H1 (cell line): ENCODE results near the gene ZBTB20. TPM values are rescaled to one million over a fixed set of nuclear protein-coding genes. Genes with fewer than 3 reads are reported as not detected.

Source experiments
- CTCF ChIA-PET: fragments of 300-600 bp; sonication (Branson Sonifier 250); formaldehyde crosslinking; loops from one replicate; lab custom pipeline; 2021; ENCODE audit not compliant: partially characterized antibody; lab: Charles Lee
- POLR2A ChIA-PET: fragments of 300-600 bp; sonication (Branson Sonifier 250); formaldehyde crosslinking; loops from one replicate; lab custom pipeline; 2021; ENCODE audit warnings: inconsistent platforms; ENCODE audit not compliant: partially characterized antibody; lab: Charles Lee
- DNase-seq, 2 experiments: peaks; one replicate each; pipeline versions ENCODE4 v3.0.0 to v3.0.0-alpha.2; 2010 to 2022; ENCODE audit warnings: low spot score in 2 of 2, low read depth in 1 of 2, mixed read lengths in 1 of 2
- FAIRE-seq: peaks from 2 replicates; lab custom pipeline; 2011; peaks lifted over from hg19 to GRCh38; lab: Jason Lieb, UNC
- H2AFZ ChIP-seq: 2 replicates; pipeline ENCODE4 v1.8.1; 2012; ENCODE audit warnings: low read length, inconsistent platforms
- H2AK5ac ChIP-seq: 2 replicates; pipeline ENCODE4 v1.6.1; 2013; ENCODE audit warnings: low read depth, low read length
- H2BK120ac ChIP-seq: replicated peaks from 2 replicates; pipeline ENCODE3; 2013; ENCODE audit warnings: low read depth, low read length, inconsistent platforms
- H2BK12ac ChIP-seq: 2 replicates; pipeline ENCODE4 v1.6.1; 2013; ENCODE audit warnings: low read depth, low read length
- H2BK15ac ChIP-seq: 2 replicates; pipeline ENCODE4 v1.6.1; 2013; ENCODE audit warnings: low read length
- H2BK20ac ChIP-seq: 2 replicates; pipeline ENCODE4 v1.6.1; 2013; ENCODE audit warnings: low read length
- H2BK5ac ChIP-seq: 2 replicates; pipeline ENCODE4 v1.6.1; 2013; ENCODE audit warnings: low read depth, low read length
- H3K14ac ChIP-seq: 2 replicates; pipeline ENCODE4 v1.6.1; 2013; ENCODE audit warnings: inconsistent platforms; ENCODE audit not compliant: insufficient read length
- H3K18ac ChIP-seq: 2 replicates; pipeline ENCODE4 v1.6.1; 2013; ENCODE audit warnings: low read length; ENCODE audit errors: extremely low read depth
- H3K23ac ChIP-seq: 2 replicates; pipeline ENCODE4 v1.6.1; 2013; ENCODE audit warnings: inconsistent platforms; ENCODE audit not compliant: insufficient read length
- H3K23me2 ChIP-seq: 2 replicates; pipeline ENCODE4 v1.6.1; 2013; ENCODE audit warnings: low read depth, low read length
- H3K27ac ChIP-seq: 2 replicates; pipeline ENCODE4 v1.6.1; 2011; ENCODE audit warnings: low read depth, low read length, inconsistent platforms
- H3K27me3 ChIP-seq, 4 experiments: replicated peaks in 1 of 4; 1 replicate in 1 of 4; 2 replicates in 3 of 4; pipeline versions ENCODE4 v1.6.1 to v1.8.1; 2011 to 2013; ENCODE audit warnings: low read length in 3 of 4, mild to moderate bottlenecking in 3 of 4, inconsistent platforms in 2 of 4, mixed read lengths in 2 of 4, moderate library complexity in 1 of 4; ENCODE audit not compliant: control insufficient read depth in 3 of 4, insufficient read depth in 3 of 4; ENCODE audit errors: extremely low read depth in 1 of 4
- H3K36me3 ChIP-seq, 4 experiments: 2 replicates each; pipeline versions ENCODE4 v1.6.1 to v1.8.1; 2011 to 2013; ENCODE audit warnings: mild to moderate bottlenecking in 4 of 4, low read length in 3 of 4, moderate library complexity in 2 of 4, control low read depth in 1 of 4, inconsistent platforms in 1 of 4; ENCODE audit not compliant: insufficient read depth in 4 of 4, control insufficient read depth in 2 of 4
- H3K4ac ChIP-seq: replicated peaks from 2 replicates; pipeline ENCODE3; 2013; ENCODE audit warnings: low read length, low read depth, mixed read lengths, inconsistent platforms; ENCODE audit not compliant: insufficient read length
- H3K4me1 ChIP-seq, 4 experiments: replicated peaks in 1 of 4; 1 replicate in 1 of 4; 2 replicates in 3 of 4; pipeline versions ENCODE4 v1.6.1 to v1.8.1; 2011 to 2013; ENCODE audit warnings: low read length in 3 of 4, inconsistent platforms in 2 of 4, mixed read lengths in 1 of 4; ENCODE audit not compliant: insufficient read depth in 4 of 4, control insufficient read depth in 3 of 4
- H3K4me2 ChIP-seq, 2 experiments: 2 replicates each; pipeline versions ENCODE4 v1.6.1 to v1.8.1; 2011 to 2013; ENCODE audit warnings: low read depth in 2 of 2, low read length in 2 of 2, control low read depth in 1 of 2, inconsistent platforms in 1 of 2, mild to moderate bottlenecking in 1 of 2; ENCODE audit not compliant: insufficient read depth in 1 of 2
- H3K4me3 ChIP-seq, 4 experiments: fragments of 200-600, 300-600 bp in 1 of 4; sonication (generic), shearing (Covaris generic), sonication (Bioruptor Twin) in 1 of 4; 2 replicates each; pipeline versions ENCODE4 v1.5.1 to v1.8.1; 2011 to 2016; ENCODE audit warnings: low read length in 4 of 4, low read depth in 3 of 4, control low read depth in 2 of 4, inconsistent platforms in 2 of 4, mild to moderate bottlenecking in 2 of 4, mixed read lengths in 1 of 4, moderate library complexity in 1 of 4; ENCODE audit not compliant: insufficient read depth in 2 of 4; ENCODE audit errors: extremely low read depth in 1 of 4
- H3K56ac ChIP-seq: replicated peaks from 2 replicates; pipeline ENCODE3; 2013; ENCODE audit warnings: low read depth, mild to moderate bottlenecking, mixed read lengths, low read length, inconsistent platforms; ENCODE audit not compliant: insufficient read length
- H3K79me1 ChIP-seq: 2 replicates; pipeline ENCODE4 v1.6.1; 2013; ENCODE audit warnings: low read depth, low read length, control low read depth
- H3K79me2 ChIP-seq, 2 experiments: 2 replicates each; pipeline versions ENCODE4 v1.6.1 to v1.8.1; 2012 to 2013; ENCODE audit warnings: low read length in 2 of 2, mild to moderate bottlenecking in 2 of 2, inconsistent platforms in 1 of 2; ENCODE audit not compliant: insufficient read depth in 2 of 2, control insufficient read depth in 1 of 2
- H3K9ac ChIP-seq, 4 experiments: replicated peaks in 1 of 4; 1 replicate in 1 of 4; 2 replicates in 3 of 4; pipeline versions ENCODE4 v1.6.1 to v1.8.1; 2011 to 2013; ENCODE audit warnings: low read depth in 3 of 4, low read length in 3 of 4, control low read depth in 2 of 4, mild to moderate bottlenecking in 2 of 4, moderate library complexity in 2 of 4, inconsistent platforms in 1 of 4; ENCODE audit errors: extremely low read depth in 1 of 4
- H3K9me3 ChIP-seq, 2 experiments: 2 replicates each; pipeline versions ENCODE4 v1.6.1 to v1.8.1; 2012 to 2013; ENCODE audit warnings: mild to moderate bottlenecking in 2 of 2, moderate library complexity in 2 of 2, control low read depth in 1 of 2, inconsistent platforms in 1 of 2, low read depth in 1 of 2, low read length in 1 of 2, mixed read lengths in 1 of 2; ENCODE audit not compliant: insufficient read depth in 2 of 2
- H4K20me1 ChIP-seq, 2 experiments: replicated peaks in 1 of 2; 2 replicates each; pipeline versions ENCODE3 to v1.8.1; 2011 to 2013; ENCODE audit warnings: inconsistent platforms in 2 of 2, low read length in 2 of 2, mild to moderate bottlenecking in 1 of 2; ENCODE audit not compliant: insufficient read depth in 2 of 2, control insufficient read depth in 1 of 2
- H4K5ac ChIP-seq: 2 replicates; pipeline ENCODE4 v1.6.1; 2013; ENCODE audit warnings: low read length, low read depth, mixed read lengths, inconsistent platforms; ENCODE audit not compliant: insufficient read length
- H4K8ac ChIP-seq: 2 replicates; pipeline ENCODE4 v1.8.0; 2013; ENCODE audit warnings: mild to moderate bottlenecking, moderate library complexity, low read length, inconsistent platforms; ENCODE audit not compliant: insufficient read depth; ENCODE audit errors: extremely low read depth
- H4K91ac ChIP-seq: replicated peaks from 2 replicates; pipeline ENCODE3; 2013; ENCODE audit warnings: low read length, mixed read lengths, inconsistent platforms; ENCODE audit not compliant: insufficient read length
- CHD1 ChIP-seq: IDR thresholded peaks from 2 replicates; pipeline ENCODE4 v1.6.1; 2012; ENCODE audit warnings: low read depth, low read length, improper control_type of control experiment
- RAD21 ChIP-seq, 2 experiments: IDR thresholded peaks in 1 of 2; conservative IDR thresholded peaks in 1 of 2; 2 replicates each; pipeline ENCODE4 v1.6.1; 2011; ENCODE audit warnings: low read depth in 2 of 2, low read length in 2 of 2, improper control_type of control experiment in 1 of 2, inconsistent platforms in 1 of 2, mild to moderate bottlenecking in 1 of 2, moderate library complexity in 1 of 2
- WGBS, 2 experiments: shearing (Covaris generic) in 1 of 2; methylation state at CpG; one replicate each; pipeline versions ENCODE4 v1.1.6 to v1.1.7; 2013 to 2015; ENCODE audit warnings: low lambda C conversion rate in 2 of 2, mixed read lengths in 2 of 2, inconsistent platforms in 1 of 2, low coverage in 1 of 2, missing lambda C conversion rate in 1 of 2; ENCODE audit not compliant: insufficient replicate concordance in 2 of 2, insufficient coverage in 1 of 2, insufficient read length in 1 of 2; ENCODE audit errors: extremely low coverage in 1 of 2, missing lambda C conversion rate in 1 of 2; 5-methylcytosine and 5-hydroxymethylcytosine counted together
- polyA plus RNA-seq, 7 experiments: library from polyadenylated mRNA; depleted of rRNA in 3 of 7; stranded (reverse) in 5 of 7; unstranded in 2 of 7; fragments of >200 nt in 5 of 7; fragments of 200-250 nt in 2 of 7; gene quantifications; 1 replicate in 5 of 7; 2 replicates in 1 of 7; 4 replicates in 1 of 7; pipeline versions ENCODE4 v1.2.1 to v1.2.3, GENCODE V29; 2011 to 2013; ENCODE audit warnings: missing spikeins in 2 of 7, mixed read lengths in 2 of 7
- total RNA-seq: library from RNA; stranded (reverse); fragmentation: NEBNext Ultra II Directional; extraction: Animal tissue kit (Norgen Biotek cat#: 25700); gene quantifications from 2 replicates; pipeline ENCODE4 v1.2.1, GENCODE V29; 2021
- TF ChIP-seq, protein P1 (sequence below), 3 experiments: IDR thresholded peaks; 1 replicate in 2 of 3; 2 replicates in 1 of 3; pipeline versions ENCODE4 v1.5.1 to v1.6.1; 2011; ENCODE audit warnings: low read length in 3 of 3, mild to moderate bottlenecking in 3 of 3, inconsistent platforms in 2 of 3, low read depth in 1 of 3, moderate library complexity in 1 of 3; ENCODE audit not compliant: insufficient read depth in 1 of 3; ENCODE audit errors: control extremely low read depth in 1 of 3

Gene ZBTB20
- total and polyA plus RNA-seq, 2 of the 8 experiments (the other 6 are each of a cell fraction or from before 2014, with no cell fraction given): 0.35 to 1.3 TPM

DNA sequence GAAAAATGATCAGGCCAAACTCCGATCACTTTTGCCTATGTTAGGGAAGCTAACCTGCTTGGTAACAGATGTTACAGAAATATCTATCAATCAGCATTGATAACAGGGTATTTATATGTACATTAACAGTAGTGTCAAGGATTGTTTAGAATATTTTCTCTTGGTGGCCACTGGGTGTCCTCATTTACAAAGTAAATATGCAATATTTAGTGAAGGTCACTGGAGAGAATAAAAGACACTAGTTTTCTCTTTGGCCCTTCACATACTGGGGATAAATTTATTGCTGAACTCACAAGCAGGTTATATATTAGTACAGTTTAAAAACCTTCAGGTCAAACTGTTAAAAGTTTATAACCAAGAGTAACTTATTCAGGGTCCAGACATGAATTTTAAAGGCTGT, 784.3 kb downstream of the ZBTB20 start:
- Histone ChIP-seq H3K36me3 (no peaks in the 10 kb centered on the region), H3K56ac (no peak overlapping the region), H2BK12ac (no peak overlapping the region), H4K20me1 (no peaks in the 10 kb centered on the region), H3K27ac (no peak overlapping the region), H4K5ac (no peak overlapping the region), H3K18ac (no peak overlapping the region), H2AK5ac (no peak overlapping the region), H3K79me1 (no peaks in the 10 kb centered on the region), H2BK120ac (no peak overlapping the region), H3K23me2 (no peaks in the 10 kb centered on the region), H3K9ac (no peak overlapping the region), H4K91ac (no peak overlapping the region), H3K79me2 (no peaks in the 10 kb centered on the region), H2BK20ac (no peak overlapping the region), H2BK15ac (no peak overlapping the region), H3K23ac (no peak overlapping the region), H3K4me1 (peaks cover 0 to 5% (median 0%) of the 10 kb centered on the region in 4 experiments; a peak in 1 of 7 replicates), H3K9me3 (no peaks in the 10 kb centered on the region), H3K27me3 (no peaks in the 10 kb centered on the region), H4K8ac (no peak overlapping the region), H3K4me2 (no peak overlapping the region), H3K4ac (no peak overlapping the region), H3K4me3 (no peak overlapping the region), H2BK5ac (no peak overlapping the region), H3K14ac (no peak overlapping the region), H2AFZ (no peak overlapping the region)
- DNase-seq: no peak
- no peak for FAIRE-seq
- ChIA-PET POLR2A (no interaction called here), CTCF (interaction anchor here (0.6 to 5.1 kb wide), 28 partner anchors 8 to 887 kb away, joined by 3 to 30 read pairs (median 4); no protein-coding TSS in a partner anchor)
- TF ChIP-seq RAD21 (IDR thresholded peaks at IDR 0.05 in 1 of 2, conservative IDR thresholded peaks at IDR 0.05 in 1 of 2; ENCODE audit: low read depth in 2 of 2, low read length in 2 of 2) (peak in 1 of 2 experiments; percentile 32; a peak in 2 of 4 replicates), CHD1 (no peak)
- TF ChIP-seq, protein P1, sequence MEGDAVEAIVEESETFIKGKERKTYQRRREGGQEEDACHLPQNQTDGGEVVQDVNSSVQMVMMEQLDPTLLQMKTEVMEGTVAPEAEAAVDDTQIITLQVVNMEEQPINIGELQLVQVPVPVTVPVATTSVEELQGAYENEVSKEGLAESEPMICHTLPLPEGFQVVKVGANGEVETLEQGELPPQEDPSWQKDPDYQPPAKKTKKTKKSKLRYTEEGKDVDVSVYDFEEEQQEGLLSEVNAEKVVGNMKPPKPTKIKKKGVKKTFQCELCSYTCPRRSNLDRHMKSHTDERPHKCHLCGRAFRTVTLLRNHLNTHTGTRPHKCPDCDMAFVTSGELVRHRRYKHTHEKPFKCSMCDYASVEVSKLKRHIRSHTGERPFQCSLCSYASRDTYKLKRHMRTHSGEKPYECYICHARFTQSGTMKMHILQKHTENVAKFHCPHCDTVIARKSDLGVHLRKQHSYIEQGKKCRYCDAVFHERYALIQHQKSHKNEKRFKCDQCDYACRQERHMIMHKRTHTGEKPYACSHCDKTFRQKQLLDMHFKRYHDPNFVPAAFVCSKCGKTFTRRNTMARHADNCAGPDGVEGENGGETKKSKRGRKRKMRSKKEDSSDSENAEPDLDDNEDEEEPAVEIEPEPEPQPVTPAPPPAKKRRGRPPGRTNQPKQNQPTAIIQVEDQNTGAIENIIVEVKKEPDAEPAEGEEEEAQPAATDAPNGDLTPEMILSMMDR (IDR thresholded peaks at IDR 0.05; ENCODE audit: control extremely low read depth in 1 of 3, insufficient read depth in 1 of 3, low read depth in 1 of 3, low read length in 3 of 3): peak in 1 of 3 experiments; percentile 30; a peak in 2 of 4 replicates
- 80% methylated on average over 1 of the region's 1 CpG; no CpG with 5 or more reads in 1 of the 2 experiments for WGBS, 2 experiments
